ENCODE data around the gene IL17REL. TPM values are rescaled to one million over a fixed set of nuclear protein-coding genes. Genes with fewer than 3 reads are reported as not detected.

The IL17REL gene
- total and polyA plus RNA-seq, 10 of the 15 experiments (the other 5 are each of a cell fraction or from before 2014, with no cell fraction given), result 0.03 TPM; not detected in 9

DNA sequence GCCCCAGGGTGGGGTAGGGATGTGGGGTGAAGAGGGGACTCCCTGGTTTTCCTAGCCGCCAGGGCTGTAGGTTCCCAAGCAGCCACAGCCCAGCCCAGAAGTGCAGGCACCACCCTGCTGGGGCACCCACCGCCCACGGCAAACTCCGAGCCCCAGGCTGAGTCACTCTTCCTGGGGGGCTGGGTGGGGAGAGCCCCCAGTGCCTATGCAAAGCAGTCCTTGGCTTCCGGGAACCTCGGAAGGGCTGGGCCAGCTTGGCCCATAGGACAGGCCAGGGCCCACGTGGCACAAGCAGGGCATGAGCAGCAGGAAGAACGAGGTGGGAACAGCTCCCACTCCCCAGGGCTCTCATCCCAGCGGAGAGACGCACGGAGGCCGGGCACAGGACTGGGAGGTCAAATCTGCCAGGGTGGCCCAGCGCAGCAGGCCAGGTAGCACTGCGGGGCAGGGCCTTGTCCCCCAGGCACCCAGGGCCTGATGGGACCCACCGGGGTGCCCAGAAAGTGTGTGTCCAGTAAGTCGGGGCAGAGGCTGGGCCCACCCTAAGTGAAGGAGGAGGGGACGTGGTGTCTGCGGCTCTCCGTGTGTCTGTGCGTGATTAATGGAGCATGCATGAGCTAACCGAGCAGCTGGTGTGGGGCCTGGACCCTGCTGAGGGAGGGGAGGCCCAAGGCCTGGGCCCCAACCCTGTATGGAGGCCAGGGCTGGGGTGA, 4.6 kb upstream of the IL17REL start (continued):
- TF ChIP-seq EGR1 (IDR thresholded peaks at IDR 0.05; ENCODE audit: borderline replicate concordance in 1 of 2, low read depth in 2 of 2, low read length in 2 of 2) (peak in 1 of 2 experiments; percentile 93; a peak in 2 of 3 replicates), ZNF592 (IDR thresholded peaks at IDR 0.05) (no peak), CREM (IDR thresholded peaks at IDR 0.05; ENCODE audit: low read depth) (peak; percentile 71; the same call in 1 of the 2 replicates), ETV6 (conservative IDR thresholded peaks at IDR 0.05 in 1 of 2, IDR thresholded peaks at IDR 0.05 in 1 of 2; ENCODE audit: borderline replicate concordance in 1 of 2, low read depth in 1 of 2) (no peak), SRF (IDR thresholded peaks at IDR 0.05; ENCODE audit: low read depth in 2 of 2, low read length in 2 of 2) (0 out of 4 replicates have a peak, but pooled peaks of 1 of the 2 experiments have one; percentile 11), MEF2A (IDR thresholded peaks at IDR 0.05; ENCODE audit: insufficient read depth, low read depth, low read length) (0 out of 2 replicates have a peak, but pooled peaks have one; percentile 15), BCL11A (IDR thresholded peaks at IDR 0.05; ENCODE audit: low read depth, low read length) (peak; percentile 60; the same call in 1 of the 2 replicates), MTA3 (IDR thresholded peaks at IDR 0.05; ENCODE audit: borderline replicate concordance, low read length) (no peak), CHD1 (IDR thresholded peaks at IDR 0.05; ENCODE audit: low read depth, low read length) (no peak), GATAD2B (conservative IDR thresholded peaks at IDR 0.05; ENCODE audit: low read depth) (peak; percentile 84), RELB (IDR thresholded peaks at IDR 0.05; ENCODE audit: low read depth) (peak; percentile 45; the same call in 1 of the 2 replicates), POU2F2 (IDR thresholded peaks at IDR 0.05; ENCODE audit: borderline replicate concordance, low read depth, low read length) (peak; percentile 99), RFX5 (IDR thresholded peaks at IDR 0.05; ENCODE audit: low read depth, low read length) (no peak), USF2 (IDR thresholded peaks at IDR 0.05; ENCODE audit: borderline replicate concordance, low read depth, low read length) (peak; percentile 45)
- TF ChIP-seq, protein P1, sequence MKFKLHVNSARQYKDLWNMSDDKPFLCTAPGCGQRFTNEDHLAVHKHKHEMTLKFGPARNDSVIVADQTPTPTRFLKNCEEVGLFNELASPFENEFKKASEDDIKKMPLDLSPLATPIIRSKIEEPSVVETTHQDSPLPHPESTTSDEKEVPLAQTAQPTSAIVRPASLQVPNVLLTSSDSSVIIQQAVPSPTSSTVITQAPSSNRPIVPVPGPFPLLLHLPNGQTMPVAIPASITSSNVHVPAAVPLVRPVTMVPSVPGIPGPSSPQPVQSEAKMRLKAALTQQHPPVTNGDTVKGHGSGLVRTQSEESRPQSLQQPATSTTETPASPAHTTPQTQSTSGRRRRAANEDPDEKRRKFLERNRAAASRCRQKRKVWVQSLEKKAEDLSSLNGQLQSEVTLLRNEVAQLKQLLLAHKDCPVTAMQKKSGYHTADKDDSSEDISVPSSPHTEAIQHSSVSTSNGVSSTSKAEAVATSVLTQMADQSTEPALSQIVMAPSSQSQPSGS (IDR thresholded peaks at IDR 0.05; ENCODE audit: low read length), result no peak
- TF ChIP-seq, protein P2, sequence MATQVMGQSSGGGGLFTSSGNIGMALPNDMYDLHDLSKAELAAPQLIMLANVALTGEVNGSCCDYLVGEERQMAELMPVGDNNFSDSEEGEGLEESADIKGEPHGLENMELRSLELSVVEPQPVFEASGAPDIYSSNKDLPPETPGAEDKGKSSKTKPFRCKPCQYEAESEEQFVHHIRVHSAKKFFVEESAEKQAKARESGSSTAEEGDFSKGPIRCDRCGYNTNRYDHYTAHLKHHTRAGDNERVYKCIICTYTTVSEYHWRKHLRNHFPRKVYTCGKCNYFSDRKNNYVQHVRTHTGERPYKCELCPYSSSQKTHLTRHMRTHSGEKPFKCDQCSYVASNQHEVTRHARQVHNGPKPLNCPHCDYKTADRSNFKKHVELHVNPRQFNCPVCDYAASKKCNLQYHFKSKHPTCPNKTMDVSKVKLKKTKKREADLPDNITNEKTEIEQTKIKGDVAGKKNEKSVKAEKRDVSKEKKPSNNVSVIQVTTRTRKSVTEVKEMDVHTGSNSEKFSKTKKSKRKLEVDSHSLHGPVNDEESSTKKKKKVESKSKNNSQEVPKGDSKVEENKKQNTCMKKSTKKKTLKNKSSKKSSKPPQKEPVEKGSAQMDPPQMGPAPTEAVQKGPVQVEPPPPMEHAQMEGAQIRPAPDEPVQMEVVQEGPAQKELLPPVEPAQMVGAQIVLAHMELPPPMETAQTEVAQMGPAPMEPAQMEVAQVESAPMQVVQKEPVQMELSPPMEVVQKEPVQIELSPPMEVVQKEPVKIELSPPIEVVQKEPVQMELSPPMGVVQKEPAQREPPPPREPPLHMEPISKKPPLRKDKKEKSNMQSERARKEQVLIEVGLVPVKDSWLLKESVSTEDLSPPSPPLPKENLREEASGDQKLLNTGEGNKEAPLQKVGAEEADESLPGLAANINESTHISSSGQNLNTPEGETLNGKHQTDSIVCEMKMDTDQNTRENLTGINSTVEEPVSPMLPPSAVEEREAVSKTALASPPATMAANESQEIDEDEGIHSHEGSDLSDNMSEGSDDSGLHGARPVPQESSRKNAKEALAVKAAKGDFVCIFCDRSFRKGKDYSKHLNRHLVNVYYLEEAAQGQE (IDR thresholded peaks at IDR 0.05; ENCODE audit: low read depth, low read length), result no peak
